Upper lobe of left lung (tissue), 6 donors: ENCODE measurements around the gene BBS1. TPM values are rescaled to one million over a fixed set of nuclear protein-coding genes. Genes with fewer than 3 reads are reported as not detected.

Source experiments
- ATAC-seq, 2 donors: fragments of 200-7000 bp; cut with Tn5 transposase; one replicate each; pipeline ENCODE4 v1.9.1; 2022; ENCODE audit warnings: mild to moderate bottlenecking in 2 of 2, moderate library complexity in 2 of 2; ENCODE audit not compliant: low FRiP score in 2 of 2
- DNase-seq, 2 donors: peaks; one replicate each; pipeline ENCODE4 v3.0.0-alpha.2; 2019 to 2020
- H3K27ac ChIP-seq, 4 donors: fragments of 200-600 bp; sonication (generic); one replicate each; pipeline ENCODE4 v1.5.1; 2016 to 2019
- H3K27me3 ChIP-seq, 4 donors: fragments of 200-600 bp; sonication (generic); one replicate each; pipeline ENCODE4 v1.5.1; 2017 to 2019
- H3K36me3 ChIP-seq, 4 donors: fragments of 200-600 bp; sonication (generic); one replicate each; pipeline ENCODE4 v1.5.1; 2016 to 2019
- H3K4me1 ChIP-seq, 4 donors: fragments of 200-600 bp; sonication (generic); one replicate each; pipeline ENCODE4 v1.5.1; 2018 to 2019
- H3K4me3 ChIP-seq, 4 donors: fragments of 200-600 bp; sonication (generic); one replicate each; pipeline ENCODE4 v1.5.1; 2017 to 2019; ENCODE audit warnings: mild to moderate bottlenecking in 2 of 4, moderate library complexity in 1 of 4
- H3K9me3 ChIP-seq, 4 donors: fragments of 200-600 bp; sonication (generic); one replicate each; pipeline ENCODE4 v1.5.1; 2018 to 2019
- EP300 ChIP-seq, 4 donors: sonication (generic); formaldehyde crosslinking; IDR thresholded peaks; one replicate each; pipeline ENCODE4 v1.5.1; 2017; ENCODE audit warnings: antibody characterized with exemption in 4 of 4, control low read depth in 2 of 4
- POLR2A ChIP-seq, 4 donors: fragments of 450-650 bp; IDR thresholded peaks; one replicate each; pipeline ENCODE4 v1.5.1; 2016 to 2017; ENCODE audit warnings: antibody characterized with exemption in 4 of 4, mild to moderate bottlenecking in 2 of 4
- POLR2AphosphoS5 ChIP-seq, 2 donors: sonication (generic); formaldehyde crosslinking; IDR thresholded peaks; one replicate each; pipeline ENCODE4 v1.5.1; 2017; ENCODE audit warnings: antibody characterized with exemption in 2 of 2
- WGBS, 2 donors: methylation state at CpG; one replicate each; pipeline ENCODE4 v1.1.5; 2017 to 2018; 5-methylcytosine and 5-hydroxymethylcytosine counted together
- total RNA-seq, 6 donors: library from RNA; depleted of rRNA in 4 of 6; stranded (reverse); fragments of >200 nt in 4 of 6; gene quantifications; one replicate each; pipeline versions ENCODE4 v1.1.0 to v1.2.1, GENCODE V29; 2016 to 2021
- TF ChIP-seq, protein P1 (sequence below), 6 experiments: fragments of 450-650 bp in 4 of 6; fragments of 200-600 bp in 2 of 6; sonication (generic) in 2 of 6; IDR thresholded peaks; one replicate each; pipeline ENCODE4 v1.5.1; 2016 to 2019; ENCODE audit warnings: antibody characterized with exemption in 6 of 6
- donor health status: DM: no; HTN: no; CAD: no; lungs with moderate emphysema.
- donor health status: DM: no; HTN: yes; CAD: no; lungs with severe emphysema.

BBS1 gene
- total RNA-seq, 6 donors from 2014 or later: 26.0 to 145 (median 44.8) TPM

DNA sequence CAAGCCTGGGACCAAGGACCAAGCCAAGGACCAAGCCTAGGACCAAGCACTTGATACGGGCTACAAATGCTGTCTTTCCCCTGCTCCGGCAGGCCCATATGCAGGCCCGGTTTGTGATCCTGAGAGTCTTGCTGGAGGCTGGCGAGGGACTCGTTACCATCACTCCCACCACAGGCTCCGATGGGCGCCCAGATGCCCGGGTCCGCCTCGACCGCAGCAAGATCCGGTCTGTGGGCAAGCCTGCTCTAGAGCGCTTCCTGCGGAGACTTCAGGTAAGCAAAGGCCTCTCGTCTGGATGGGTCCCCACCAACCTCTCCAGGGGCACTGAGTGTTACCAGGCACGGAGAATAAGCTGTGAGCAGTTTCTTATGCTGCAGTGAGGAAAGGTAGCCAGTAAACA lies 13.2 kb upstream of the BBS1 start:
- 94 to 95% methylated on average over 5 to 16 of the region's 16 CpGs for WGBS, 2 donors
- peaks cover 14 to 76% (median 57%) of the 10 kb centered on the region in 4 donors for H3K36me3 ChIP-seq
- no peak for ATAC-seq
- no peaks in the 10 kb centered on the region for H3K27me3 ChIP-seq
- H3K4me3 ChIP-seq: no peak overlapping the region
- no peak for DNase-seq
- H3K27ac ChIP-seq: no peak overlapping the region
- no peaks in the 10 kb centered on the region for H3K9me3 ChIP-seq
- H3K4me1 ChIP-seq: no peaks in the 10 kb centered on the region
- TF ChIP-seq, protein P1, sequence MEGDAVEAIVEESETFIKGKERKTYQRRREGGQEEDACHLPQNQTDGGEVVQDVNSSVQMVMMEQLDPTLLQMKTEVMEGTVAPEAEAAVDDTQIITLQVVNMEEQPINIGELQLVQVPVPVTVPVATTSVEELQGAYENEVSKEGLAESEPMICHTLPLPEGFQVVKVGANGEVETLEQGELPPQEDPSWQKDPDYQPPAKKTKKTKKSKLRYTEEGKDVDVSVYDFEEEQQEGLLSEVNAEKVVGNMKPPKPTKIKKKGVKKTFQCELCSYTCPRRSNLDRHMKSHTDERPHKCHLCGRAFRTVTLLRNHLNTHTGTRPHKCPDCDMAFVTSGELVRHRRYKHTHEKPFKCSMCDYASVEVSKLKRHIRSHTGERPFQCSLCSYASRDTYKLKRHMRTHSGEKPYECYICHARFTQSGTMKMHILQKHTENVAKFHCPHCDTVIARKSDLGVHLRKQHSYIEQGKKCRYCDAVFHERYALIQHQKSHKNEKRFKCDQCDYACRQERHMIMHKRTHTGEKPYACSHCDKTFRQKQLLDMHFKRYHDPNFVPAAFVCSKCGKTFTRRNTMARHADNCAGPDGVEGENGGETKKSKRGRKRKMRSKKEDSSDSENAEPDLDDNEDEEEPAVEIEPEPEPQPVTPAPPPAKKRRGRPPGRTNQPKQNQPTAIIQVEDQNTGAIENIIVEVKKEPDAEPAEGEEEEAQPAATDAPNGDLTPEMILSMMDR (IDR thresholded peaks at IDR 0.05): no peak
- no peak for TF ChIP-seq POLR2A (IDR thresholded peaks at IDR 0.05)
- no peak for TF ChIP-seq POLR2AphosphoS5 (IDR thresholded peaks at IDR 0.05)
- TF ChIP-seq EP300 (IDR thresholded peaks at IDR 0.05): no peak

DNA sequence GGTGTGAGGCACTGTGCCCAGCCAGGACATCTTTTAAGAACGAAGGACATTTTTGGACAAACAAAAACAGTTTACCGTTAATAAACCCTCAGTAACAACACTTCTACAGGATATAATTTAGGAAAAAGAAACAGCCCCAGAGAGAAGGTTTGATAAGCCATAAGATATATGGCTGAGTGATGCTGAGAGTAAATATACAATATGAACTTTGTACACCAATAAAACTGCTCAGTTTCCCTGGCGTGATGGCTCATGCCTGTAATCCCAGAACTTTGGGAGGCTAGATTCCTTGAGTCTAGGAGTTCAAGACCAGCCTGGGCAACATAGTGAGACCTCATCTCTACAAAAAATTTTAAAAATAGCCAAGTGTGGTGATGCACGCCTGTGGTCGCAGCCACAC lies 11.9 kb upstream of the BBS1 start:
- no peak for TF ChIP-seq EP300 (IDR thresholded peaks at IDR 0.05)
- Histone ChIP-seq H3K27ac (no peak overlapping the region), H3K9me3 (no peaks in the 10 kb centered on the region), H3K27me3 (no peaks in the 10 kb centered on the region), H3K36me3 (peaks cover 10 to 66% (median 44%) of the 10 kb centered on the region in 4 donors), H3K4me3 (no peak overlapping the region), H3K4me1 (no peaks in the 10 kb centered on the region)
- WGBS, 2 donors: 93 to 98% methylated on average over 5 of the region's 5 CpGs
- ATAC-seq: no peak
- no peak for DNase-seq

DNA sequence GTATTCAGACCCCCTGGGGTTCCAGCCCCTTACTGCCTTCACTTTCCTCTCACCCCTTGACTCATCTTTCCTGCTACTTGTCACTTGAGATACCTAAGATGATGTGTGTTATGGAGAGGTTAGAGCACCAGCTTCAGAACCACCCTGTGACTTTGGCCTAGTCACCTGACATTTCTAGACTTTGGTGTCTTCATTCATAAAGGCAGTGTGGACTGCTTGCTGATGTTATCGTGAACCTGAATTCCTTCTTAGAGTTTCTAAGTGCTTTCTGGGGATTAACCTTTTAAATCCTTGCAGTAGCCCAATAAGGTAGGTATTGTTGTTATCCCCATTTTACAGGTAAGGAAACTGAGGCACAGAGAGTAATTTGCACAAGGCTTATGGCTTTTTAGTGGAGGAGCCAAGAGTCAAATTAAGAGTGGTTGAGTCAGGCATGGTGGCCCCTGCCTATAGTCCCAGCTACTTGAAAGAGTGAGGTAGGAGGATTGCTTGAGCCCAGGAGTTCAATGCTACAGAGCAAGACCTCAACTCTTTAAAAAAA lies 5.1 kb upstream of the BBS1 start:
- Histone ChIP-seq H3K36me3 (peaks cover 7 to 24% (median 15%) of the 10 kb centered on the region in 4 donors), H3K9me3 (no peaks in the 10 kb centered on the region), H3K4me3 (no peak overlapping the region), H3K27ac (no peak overlapping the region), H3K4me1 (peaks cover 0 to 6% (median 2%) of the 10 kb centered on the region in 4 donors), H3K27me3 (no peaks in the 10 kb centered on the region)
- TF ChIP-seq POLR2A (IDR thresholded peaks at IDR 0.05): no peak
- TF ChIP-seq POLR2AphosphoS5 (IDR thresholded peaks at IDR 0.05): no peak
- no peak for TF ChIP-seq EP300 (IDR thresholded peaks at IDR 0.05)
- TF ChIP-seq, protein P1 (IDR thresholded peaks at IDR 0.05): no peak
- ATAC-seq (no peak), DNase-seq (no peak)
- WGBS, 2 donors: 90 to 100% methylated on average over 1 of the region's 1 CpG

DNA sequence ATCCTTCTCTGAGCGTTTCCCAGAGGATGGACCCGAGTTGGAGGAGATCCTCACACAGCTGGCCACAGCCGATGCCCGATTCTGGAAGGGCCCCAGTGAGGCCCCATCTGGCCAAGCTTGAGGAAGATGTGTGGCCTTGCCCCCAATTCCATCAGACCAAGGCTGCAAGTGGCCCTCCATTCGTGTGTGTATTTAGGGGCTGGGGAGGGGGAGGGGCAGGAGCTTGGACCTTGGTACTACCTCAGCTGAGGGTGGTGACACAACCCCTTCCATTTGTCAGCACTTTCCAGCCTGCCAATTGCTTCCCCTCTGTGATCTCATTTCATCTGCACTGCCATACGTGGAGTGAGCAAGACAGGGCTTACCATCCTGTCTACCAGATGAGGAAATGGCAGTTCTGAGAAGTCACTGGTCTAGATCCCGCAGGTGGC lies 1.3 kb upstream of the BBS1 start:
- H3K9me3 ChIP-seq: no peaks in the 10 kb centered on the region
- no peak for TF ChIP-seq EP300 (IDR thresholded peaks at IDR 0.05)
- 80 to 81% methylated on average over 7 of the region's 7 CpGs for WGBS, 2 donors

DNA sequence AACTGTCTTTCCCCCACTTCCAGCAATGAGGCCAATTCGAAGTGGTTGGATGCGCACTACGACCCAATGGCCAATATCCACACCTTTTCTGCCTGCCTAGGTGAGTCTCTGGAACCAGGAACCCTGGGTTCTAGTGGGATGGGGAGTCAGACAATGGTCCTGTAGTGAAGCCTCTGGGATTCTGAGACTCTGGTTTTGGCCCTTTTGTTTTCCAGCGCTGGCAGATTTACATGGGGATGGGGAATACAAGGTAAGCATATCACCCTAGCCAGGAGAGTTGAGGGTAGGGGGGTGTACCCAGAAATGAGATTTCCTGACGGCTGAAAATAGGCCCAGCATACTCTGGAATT lies 530 bp downstream of the BBS1 start:
- H3K4me1 ChIP-seq: peaks cover 9 to 15% (median 13%) of the 10 kb centered on the region in 4 donors
- no peak for ATAC-seq

More for the DNA sequence above, 1.3 kb upstream of the BBS1 start:
- ATAC-seq (no peak), DNase-seq (peak in 1 of 2 donors; percentile 23)
- no peaks in the 10 kb centered on the region for H3K27me3 ChIP-seq
- peaks cover 7 to 21% (median 13%) of the 10 kb centered on the region in 4 donors for H3K36me3 ChIP-seq
- H3K4me3 ChIP-seq: no peak overlapping the region
- peaks cover 9 to 15% (median 13%) of the 10 kb centered on the region in 4 donors for H3K4me1 ChIP-seq
- H3K27ac ChIP-seq: peak overlapping the region in 2 of 4 donors; percentile 11 to 40

More for the DNA sequence above, 530 bp downstream of the BBS1 start:
- no peak for TF ChIP-seq POLR2AphosphoS5 (IDR thresholded peaks at IDR 0.05)
- TF ChIP-seq, protein P1 (IDR thresholded peaks at IDR 0.05): no peak
- TF ChIP-seq EP300 (IDR thresholded peaks at IDR 0.05): no peak
- TF ChIP-seq POLR2A (IDR thresholded peaks at IDR 0.05): no peak
- no peak for DNase-seq
- Histone ChIP-seq H3K27ac (peak overlapping the region in 3 of 4 donors; percentile 4 to 76 (median 60)), H3K4me3 (peak overlapping the region; percentile 75 to 96 (median 88)), H3K27me3 (no peaks in the 10 kb centered on the region), H3K9me3 (no peaks in the 10 kb centered on the region), H3K36me3 (peaks cover 0 to 27% (median 12%) of the 10 kb centered on the region in 4 donors)
- 8 to 12% methylated on average over 5 of the region's 5 CpGs for WGBS, 2 donors
